Transverse colon (tissue), 4 donors: ENCODE results near the gene LTBR.

ENCODE experiments used
- CTCF ChIP-seq, 5 experiments: fragments of 200-600 bp in 3 of 5; fragments of 450-650 bp in 2 of 5; sonication (generic) in 3 of 5; IDR thresholded peaks; 1 replicate in 2 of 5; 2 replicates in 3 of 5; pipeline ENCODE4 v1.5.1; 2016 to 2017; ENCODE audit warnings: antibody characterized with exemption in 5 of 5, inconsistent platforms in 3 of 5, mild to moderate bottlenecking in 2 of 5, moderate library complexity in 1 of 5
- EP300 ChIP-seq: sonication (generic); formaldehyde crosslinking; IDR thresholded peaks from one replicate; pipeline ENCODE4 v1.6.1; 2017; ENCODE audit warnings: antibody characterized with exemption, low read depth
- POLR2A ChIP-seq: fragments of 450-650 bp; IDR thresholded peaks from one replicate; pipeline ENCODE4 v1.6.1; 2016; ENCODE audit warnings: antibody characterized with exemption, mild to moderate bottlenecking, moderate library complexity
- POLR2AphosphoS5 ChIP-seq, 3 donors: sonication (generic); formaldehyde crosslinking; IDR thresholded peaks; one replicate each; pipeline ENCODE4 v1.6.1; 2016; ENCODE audit warnings: antibody characterized with exemption in 3 of 3

DNA sequence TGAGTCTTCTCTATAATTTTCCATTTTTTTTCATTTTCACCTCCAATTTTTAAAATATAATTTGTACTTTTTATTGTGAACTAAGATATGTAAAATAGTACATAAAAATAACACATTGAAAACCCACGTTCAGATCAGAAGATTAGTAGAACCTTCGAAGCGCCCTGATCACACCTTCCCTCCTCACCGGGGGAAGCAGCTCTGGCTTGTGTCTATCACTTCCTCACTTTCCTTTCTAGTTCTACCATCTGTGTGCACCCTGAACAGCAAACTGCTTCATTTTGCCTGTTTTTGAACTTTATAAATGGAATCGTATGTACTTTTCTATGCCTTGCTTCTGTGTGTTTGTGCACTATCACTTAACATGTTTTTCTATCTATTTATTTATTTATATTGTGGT, 49.0 kb downstream of the LTBR start:
- TF ChIP-seq CTCF (IDR thresholded peaks at IDR 0.05) (no peak), POLR2A (no peak), POLR2AphosphoS5 (IDR thresholded peaks at IDR 0.05) (no peak), EP300 (no peak)
